HG02759 (cell line): ENCODE data around the gene COLEC11.
"Not testable (repeated sequence)": the region's sequence is repeated elsewhere in the genome, so short reads cannot be mapped to it uniquely, and the experiment has no call there.

Experiments
- ATAC-seq: cut with Tn5 transposase; IDR thresholded peaks from one replicate; pipeline ENCODE4 v1.9.1; 2021; ENCODE audit warnings: mild to moderate bottlenecking, moderate library complexity; ENCODE audit not compliant: unreplicated experiment

COLEC11 gene

GRCh38 chr2:3651691-3652648 lies 57.1 kb downstream of the COLEC11 start:
- ATAC-seq: peak; percentile 80

GRCh38 chr2:3652896-3653625 lies 58.1 kb downstream of the COLEC11 start:
- no peak for ATAC-seq

- ATAC-seq: no peak
Observed at GRCh38 chr2:3654011-3654410, 59.1 kb downstream of the COLEC11 start.

- ATAC-seq: no peak
Observed at GRCh38 chr2:3654531-3655225, 59.8 kb downstream of the COLEC11 start.

GRCh38 chr2:3655871-3656761 lies 61.2 kb downstream of the COLEC11 start:
- no peak for ATAC-seq

GRCh38 chr2:3656762-3657721 lies 62.1 kb downstream of the COLEC11 start:
- no peak for ATAC-seq

GRCh38 chr2:3657881-3658280 lies 63.0 kb downstream of the COLEC11 start, which contains the start of gene ALLC:
Gene ALLC, plus strand, starts transcription at chr2:3658200. Its CDS starts 12,958 bp downstream, at chr2:3671158.
- no peak for ATAC-seq

GRCh38 chr2:3659447-3660432 lies 64.8 kb downstream of the COLEC11 start:
- no peak for ATAC-seq

- not testable (repeated sequence) for ATAC-seq
Observed at GRCh38 chr2:3660640-3661039, 65.7 kb downstream of the COLEC11 start.

GRCh38 chr2:3661149-3661660 lies 66.3 kb downstream of the COLEC11 start:
- no peak for ATAC-seq

- no peak for ATAC-seq
Observed at GRCh38 chr2:3662239-3662638, 67.3 kb downstream of the COLEC11 start.

GRCh38 chr2:3664118-3664517 lies 69.2 kb downstream of the COLEC11 start:
- no peak for ATAC-seq

- ATAC-seq: no peak
Observed at GRCh38 chr2:3664925-3665324, 70.0 kb downstream of the COLEC11 start.

- no peak for ATAC-seq
Observed at GRCh38 chr2:3665886-3666612, 71.1 kb downstream of the COLEC11 start.

- no peak for ATAC-seq
Observed at GRCh38 chr2:3666613-3666975, 71.7 kb downstream of the COLEC11 start.

GRCh38 chr2:3667151-3667631 lies 72.3 kb downstream of the COLEC11 start:
- no peak for ATAC-seq

- ATAC-seq: no peak
Observed at GRCh38 chr2:3669656-3670055, 74.7 kb downstream of the COLEC11 start.
